Trophoblast cell (in vitro differentiated cells and primary cell): ENCODE measurements around the gene ECSCR.
"Not testable (repeated sequence)": the region's sequence is repeated elsewhere in the genome, so short reads cannot be mapped to it uniquely, and the experiment has no call there.

ENCODE experiments used
- DNase-seq, 2 donors: peaks; one replicate each; pipeline ENCODE4 v3.0.0-alpha.2; 2016
- H2AFZ ChIP-seq: 2 replicates; pipeline ENCODE4 v1.6.1; 2013; ENCODE audit warnings: low read length, moderate library complexity, mild to moderate bottlenecking; ENCODE audit not compliant: insufficient read depth, poor library complexity
- H2AK5ac ChIP-seq: 2 replicates; pipeline ENCODE4 v1.6.1; 2013; ENCODE audit warnings: mild to moderate bottlenecking, low read length
- H2BK120ac ChIP-seq: 2 replicates; pipeline ENCODE4 v1.6.1; 2013; ENCODE audit warnings: low read length, mild to moderate bottlenecking, moderate library complexity; ENCODE audit not compliant: insufficient read depth, poor library complexity
- H2BK12ac ChIP-seq: 2 replicates; pipeline ENCODE4 v1.6.1; 2013; ENCODE audit warnings: mild to moderate bottlenecking, low read length, moderate library complexity
- H2BK5ac ChIP-seq: 2 replicates; pipeline ENCODE4 v1.6.1; 2013; ENCODE audit warnings: low read length, low read depth, moderate library complexity, mild to moderate bottlenecking; ENCODE audit not compliant: poor library complexity
- H3K14ac ChIP-seq: 2 replicates; pipeline ENCODE4 v1.6.1; 2013; ENCODE audit warnings: mild to moderate bottlenecking, low read length
- H3K18ac ChIP-seq: 2 replicates; pipeline ENCODE4 v1.6.1; 2013; ENCODE audit warnings: mild to moderate bottlenecking, low read length
- H3K23ac ChIP-seq: 2 replicates; pipeline ENCODE4 v1.6.1; 2013; ENCODE audit warnings: low read length
- H3K27ac ChIP-seq: 2 replicates; pipeline ENCODE4 v1.5.1; 2013; ENCODE audit warnings: low read depth, mild to moderate bottlenecking, inconsistent platforms, low read length, moderate library complexity
- H3K27me3 ChIP-seq: 2 replicates; pipeline ENCODE4 v1.6.1; 2013; ENCODE audit warnings: inconsistent platforms, mild to moderate bottlenecking, low read length, moderate library complexity; ENCODE audit not compliant: insufficient read depth
- H3K36me3 ChIP-seq, 2 experiments: 1 replicate in 1 of 2; 2 replicates in 1 of 2; pipeline ENCODE4 v1.6.1; 2013; ENCODE audit warnings: low read length in 2 of 2, mild to moderate bottlenecking in 2 of 2, moderate library complexity in 1 of 2; ENCODE audit not compliant: insufficient read depth in 2 of 2, control insufficient read depth in 1 of 2
- H3K4ac ChIP-seq: 2 replicates; pipeline ENCODE4 v1.6.1; 2013; ENCODE audit warnings: low read depth, mild to moderate bottlenecking, low read length, moderate library complexity
- H3K4me1 ChIP-seq, 2 experiments: 1 replicate in 1 of 2; 2 replicates in 1 of 2; pipeline ENCODE4 v1.6.1; 2013; ENCODE audit warnings: low read length in 2 of 2, mild to moderate bottlenecking in 2 of 2, moderate library complexity in 1 of 2; ENCODE audit not compliant: insufficient read depth in 2 of 2, control insufficient read depth in 1 of 2
- H3K4me2 ChIP-seq: 2 replicates; pipeline ENCODE4 v1.6.1; 2013; ENCODE audit warnings: inconsistent platforms, mild to moderate bottlenecking, low read length, moderate library complexity
- H3K4me3 ChIP-seq: 2 replicates; pipeline ENCODE4 v1.5.1; 2013; ENCODE audit warnings: mild to moderate bottlenecking, low read depth, low read length, inconsistent platforms
- H3K79me1 ChIP-seq: one replicate; pipeline ENCODE4 v1.6.1; 2013; ENCODE audit warnings: low read length
- H3K79me2 ChIP-seq: 2 replicates; pipeline ENCODE4 v1.6.1; 2013; ENCODE audit warnings: low read length, mild to moderate bottlenecking; ENCODE audit not compliant: control insufficient read depth, insufficient read depth, poor library complexity
- H3K9ac ChIP-seq: 2 replicates; pipeline ENCODE4 v1.6.1; 2013; ENCODE audit warnings: mild to moderate bottlenecking, low read length
- H3K9me3 ChIP-seq: 2 replicates; pipeline ENCODE4 v1.6.1; 2013; ENCODE audit warnings: low read depth, mild to moderate bottlenecking, control low read depth, inconsistent platforms, low read length; ENCODE audit not compliant: insufficient read depth
- H4K12ac ChIP-seq: 2 replicates; pipeline ENCODE4 v1.6.1; 2013; ENCODE audit warnings: low read depth, mild to moderate bottlenecking, low read length, moderate library complexity
- H4K8ac ChIP-seq: 2 replicates; pipeline ENCODE4 v1.6.1; 2013; ENCODE audit warnings: low read depth, mild to moderate bottlenecking, low read length, moderate library complexity
- H4K91ac ChIP-seq: one replicate; pipeline ENCODE4 v1.6.1; 2013; ENCODE audit warnings: low read depth, mild to moderate bottlenecking, low read length, moderate library complexity
- WGBS: extraction: QIAGEN DNeasy Blood & Tissue Kit; methylation state at CpG from one replicate; pipeline ENCODE4 v1.1.7; 2013; ENCODE audit warnings: missing lambda C conversion rate; ENCODE audit not compliant: insufficient read length, insufficient coverage; ENCODE audit errors: extremely low coverage; 5-methylcytosine and 5-hydroxymethylcytosine counted together

ECSCR gene

GRCh38 chr5:139492700-139493192, 30.2 kb upstream of the ECSCR start:
- H3K4me2 ChIP-seq = no peak overlapping the region
- H2BK5ac ChIP-seq = no peak overlapping the region
- no peak overlapping the region for H3K14ac ChIP-seq
- DNase-seq = peak in 1 of 2 donors; percentile 24
- no peak overlapping the region for H4K91ac ChIP-seq
- no peak overlapping the region for H2AK5ac ChIP-seq
- H3K9ac ChIP-seq = no peak overlapping the region
- no peaks in the 10 kb centered on the region for H3K9me3 ChIP-seq
- H3K79me1 ChIP-seq = no peaks in the 10 kb centered on the region
- H3K27ac ChIP-seq = no peak overlapping the region
- H3K18ac ChIP-seq = no peak overlapping the region
- no peaks in the 10 kb centered on the region for H3K27me3 ChIP-seq
- no peak overlapping the region for H3K23ac ChIP-seq
- no peak overlapping the region for H2BK120ac ChIP-seq
- H3K4me3 ChIP-seq = no peak overlapping the region
- H4K8ac ChIP-seq = no peak overlapping the region
- H4K12ac ChIP-seq = no peak overlapping the region
- no peak overlapping the region for H2BK12ac ChIP-seq
- H3K4ac ChIP-seq = no peak overlapping the region
- peak overlapping the region; percentile 39 for H2AFZ ChIP-seq
- WGBS = no CpG with 5 or more reads among the region's 6 CpGs
- H3K36me3 ChIP-seq = no peaks in the 10 kb centered on the region
- peaks cover 1% of the 10 kb centered on the region for H3K79me2 ChIP-seq
- peaks cover 2 to 8% of the 10 kb centered on the region in 2 experiments for H3K4me1 ChIP-seq

- no peaks in the 10 kb centered on the region for H3K36me3 ChIP-seq
- H3K9me3 ChIP-seq = peaks cover 3% of the 10 kb centered on the region
- no peaks in the 10 kb centered on the region for H3K79me2 ChIP-seq
- H2BK120ac ChIP-seq = no peak overlapping the region
- no peaks in the 10 kb centered on the region for H3K27me3 ChIP-seq
- H4K91ac ChIP-seq = no peak overlapping the region
- H2AFZ ChIP-seq = no peak overlapping the region
- peaks cover 0 to 3% of the 10 kb centered on the region in 2 experiments for H3K4me1 ChIP-seq
- no peak overlapping the region for H4K8ac ChIP-seq
- no peak overlapping the region for H3K27ac ChIP-seq
- H3K9ac ChIP-seq = no peak overlapping the region
- H3K14ac ChIP-seq = no peak overlapping the region
- no peak overlapping the region for H3K4me2 ChIP-seq
- DNase-seq = no peak
- no peak overlapping the region for H2BK12ac ChIP-seq
- WGBS = no CpG with 5 or more reads among the region's 3 CpGs
- H3K4ac ChIP-seq = no peak overlapping the region
- H2AK5ac ChIP-seq = no peak overlapping the region
- no peak overlapping the region for H3K23ac ChIP-seq
- no peak overlapping the region for H3K18ac ChIP-seq
- no peak overlapping the region for H4K12ac ChIP-seq
- H3K79me1 ChIP-seq = no peaks in the 10 kb centered on the region
- no peak overlapping the region for H2BK5ac ChIP-seq
- H3K4me3 ChIP-seq = no peak overlapping the region
These were observed 25.7 kb upstream of the ECSCR start for GRCh38 chr5:139488260-139488659.

- H3K4me1 ChIP-seq = peaks cover 0 to 3% of the 10 kb centered on the region in 2 experiments
- H3K18ac ChIP-seq = no peak overlapping the region
- no peak overlapping the region for H3K4me3 ChIP-seq
- H4K8ac ChIP-seq = no peak overlapping the region
- no peak overlapping the region for H3K9ac ChIP-seq
- H3K14ac ChIP-seq = no peak overlapping the region
- H3K9me3 ChIP-seq = peaks cover 3% of the 10 kb centered on the region
- H4K91ac ChIP-seq = no peak overlapping the region
- no peaks in the 10 kb centered on the region for H3K79me1 ChIP-seq
- no peak for DNase-seq
- no peak overlapping the region for H2AK5ac ChIP-seq
- no peak overlapping the region for H3K4ac ChIP-seq
- no peaks in the 10 kb centered on the region for H3K79me2 ChIP-seq
- no peak overlapping the region for H2BK12ac ChIP-seq
- no peak overlapping the region for H2AFZ ChIP-seq
- H2BK120ac ChIP-seq = no peak overlapping the region
- H2BK5ac ChIP-seq = no peak overlapping the region
- H4K12ac ChIP-seq = no peak overlapping the region
- WGBS = no CpG with 5 or more reads among the region's 7 CpGs
- no peak overlapping the region for H3K27ac ChIP-seq
- no peaks in the 10 kb centered on the region for H3K36me3 ChIP-seq
- H3K4me2 ChIP-seq = no peak overlapping the region
- no peaks in the 10 kb centered on the region for H3K27me3 ChIP-seq
- no peak overlapping the region for H3K23ac ChIP-seq
These were observed 23.7 kb upstream of the ECSCR start for GRCh38 chr5:139486201-139486600.

DNA sequence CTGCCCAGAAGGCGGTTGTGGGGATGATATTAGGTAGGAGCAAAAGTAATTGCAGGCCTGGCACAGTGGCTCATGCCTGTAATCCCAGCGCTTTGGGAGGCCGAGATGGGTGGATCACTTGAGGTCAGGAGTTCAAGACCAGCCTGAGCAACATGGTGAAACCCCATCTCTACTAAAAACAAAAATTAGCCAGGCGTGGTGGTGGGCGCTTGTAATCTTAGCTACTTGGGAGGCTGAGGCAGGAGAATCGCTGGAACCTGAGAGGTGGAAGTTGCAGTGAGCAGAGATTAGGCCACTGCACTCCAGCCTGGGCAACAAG, 20.3 kb upstream of the ECSCR start:
- not testable (repeated sequence) for H3K14ac ChIP-seq, H3K9ac ChIP-seq, H3K23ac ChIP-seq, H3K4me1 ChIP-seq, H3K27me3 ChIP-seq, H4K12ac ChIP-seq, H3K4me2 ChIP-seq, H3K9me3 ChIP-seq, H2AFZ ChIP-seq, H2BK12ac ChIP-seq, H2BK120ac ChIP-seq, H2AK5ac ChIP-seq, H3K36me3 ChIP-seq, H4K8ac ChIP-seq, H3K79me1 ChIP-seq, H3K79me2 ChIP-seq, H3K4ac ChIP-seq, H3K4me3 ChIP-seq, H2BK5ac ChIP-seq, H3K27ac ChIP-seq, DNase-seq, H4K91ac ChIP-seq, H3K18ac ChIP-seq
- no CpG with 5 or more reads among the region's 6 CpGs for WGBS
